DMS114 treated with DMSO at 0.1 percent for 48 hours (cell line): Measurements from ENCODE around the gene NRAP.
A peak's percentile ranks its signal among the peaks of the same experiment; 100 is the strongest.
"Not testable (repeated sequence)": the region's sequence is repeated elsewhere in the genome, so short reads cannot be mapped to it uniquely, and the experiment has no call there.

Experiments used
- DNase-seq: peaks from one replicate; lab custom pipeline; 2025; ENCODE audit not compliant: unreplicated experiment; lab: John Stamatoyannopoulos, UW

Gene NRAP

GRCh38 chr10:113683300-113683699, 19.5 kb upstream of the NRAP start:
- DNase-seq, result no peak

GRCh38 chr10:113681533-113682470, 18.0 kb upstream of the NRAP start:
- no peak for DNase-seq

GRCh38 chr10:113680190-113681111, 16.6 kb upstream of the NRAP start:
- DNase-seq, result no peak

GRCh38 chr10:113679463-113680189, 15.8 kb upstream of the NRAP start, which contains the start of gene CASP7:
Gene CASP7 (plus strand): TSS chr10:113679912. CDS start chr10:113697494, 17,582 bp downstream.
- peak; percentile 76 for DNase-seq

GRCh38 chr10:113666682-113667252, 2.9 kb upstream of the NRAP start:
- DNase-seq, result no peak

- DNase-seq, result no peak
These were observed 2.0 kb upstream of the NRAP start for GRCh38 chr10:113665806-113666354.

GRCh38 chr10:113665352-113665751, 1.5 kb upstream of the NRAP start:
- no peak for DNase-seq

GRCh38 chr10:113663142-113663541, 699 bp downstream of the NRAP start:
- DNase-seq, result no peak

GRCh38 chr10:113661332-113661731, 2.5 kb downstream of the NRAP start:
- DNase-seq, result no peak

GRCh38 chr10:113657544-113657943, 6.3 kb downstream of the NRAP start:
- no peak for DNase-seq

GRCh38 chr10:113656896-113657295, 6.9 kb downstream of the NRAP start:
- DNase-seq, result no peak

GRCh38 chr10:113652456-113652855, 11.4 kb downstream of the NRAP start:
- not testable (repeated sequence) for DNase-seq

GRCh38 chr10:113651898-113652297, 11.9 kb downstream of the NRAP start:
- DNase-seq, result no peak

- DNase-seq, result no peak
These were observed 12.8 kb downstream of the NRAP start for GRCh38 chr10:113651021-113651420.

- no peak for DNase-seq
These were observed 13.7 kb downstream of the NRAP start for GRCh38 chr10:113650172-113650571.

- DNase-seq, result no peak
These were observed 15.4 kb downstream of the NRAP start for GRCh38 chr10:113648478-113648877.

GRCh38 chr10:113647812-113648211, 16.0 kb downstream of the NRAP start:
- no peak for DNase-seq

- DNase-seq, result no peak
These were observed 17.3 kb downstream of the NRAP start for GRCh38 chr10:113646336-113647201.
